Keratinocyte (primary cell): ENCODE data around the gene ALK. TPM values are rescaled to one million over a fixed set of nuclear protein-coding genes. Genes with fewer than 3 reads are reported as not detected.

ENCODE experiments used
- DNase-seq: peaks from one replicate; pipeline ENCODE4 v3.0.0-alpha.2; 2011; ENCODE audit warnings: low read depth, missing footprints, low spot score
- FAIRE-seq: peaks from 2 replicates; lab custom pipeline; 2011; peaks lifted over from hg19 to GRCh38; lab: Jason Lieb, UNC
- H2AFZ ChIP-seq: 2 replicates; pipeline ENCODE4 v1.6.0; 2012; ENCODE audit warnings: low read length, control low read depth, inconsistent platforms; ENCODE audit not compliant: control insufficient read depth
- H3K27ac ChIP-seq: 2 replicates; pipeline ENCODE4 v1.5.1; 2011; ENCODE audit warnings: low read length; ENCODE audit not compliant: control insufficient read depth, insufficient read depth
- H3K27me3 ChIP-seq: 3 replicates; pipeline ENCODE4 v1.6.0; 2011; ENCODE audit warnings: low read length; ENCODE audit not compliant: control insufficient read depth, insufficient read depth; ENCODE audit errors: extremely low read depth
- H3K36me3 ChIP-seq, 2 experiments: 2 replicates in 1 of 2; 3 replicates in 1 of 2; pipeline ENCODE4 v1.5.1; 2011; ENCODE audit warnings: low read length in 2 of 2, mild to moderate bottlenecking in 1 of 2; ENCODE audit not compliant: control insufficient read depth in 2 of 2, insufficient read depth in 2 of 2; ENCODE audit errors: extremely low read depth in 1 of 2
- H3K4me1 ChIP-seq: 3 replicates; pipeline ENCODE4 v1.5.1; 2011; ENCODE audit warnings: low read length; ENCODE audit not compliant: control insufficient read depth, insufficient read depth; ENCODE audit errors: extremely low read depth
- H3K4me2 ChIP-seq: 3 replicates; pipeline ENCODE4 v1.6.0; 2011; ENCODE audit warnings: low read depth, low read length; ENCODE audit not compliant: control insufficient read depth, insufficient read depth; ENCODE audit errors: extremely low read depth
- H3K4me3 ChIP-seq, 3 experiments: fragments of 200-600 bp in 1 of 3; sonication (generic) in 1 of 3; 2 replicates in 2 of 3; 3 replicates in 1 of 3; pipeline ENCODE4 v1.5.1; 2011 to 2016; ENCODE audit warnings: low read length in 3 of 3, mild to moderate bottlenecking in 3 of 3, control low read depth in 2 of 3, inconsistent platforms in 1 of 3, low read depth in 1 of 3, mixed read lengths in 1 of 3, mixed run types in 1 of 3, moderate library complexity in 1 of 3; ENCODE audit not compliant: control insufficient read depth in 2 of 3, insufficient read depth in 2 of 3; ENCODE audit errors: extremely low read depth in 1 of 3
- H3K79me2 ChIP-seq: 2 replicates; pipeline ENCODE4 v1.6.0; 2012; ENCODE audit warnings: low read length; ENCODE audit not compliant: control insufficient read depth, insufficient read depth
- H3K9ac ChIP-seq: 3 replicates; pipeline ENCODE4 v1.6.0; 2011; ENCODE audit warnings: low read length; ENCODE audit not compliant: control insufficient read depth, insufficient read depth; ENCODE audit errors: extremely low read depth
- H3K9me1 ChIP-seq: 3 replicates; pipeline ENCODE4 v1.6.0; 2011; ENCODE audit warnings: low read length; ENCODE audit not compliant: control insufficient read depth, insufficient read depth; ENCODE audit errors: extremely low read depth
- H3K9me3 ChIP-seq: 2 replicates; pipeline ENCODE4 v1.5.1; 2012; ENCODE audit warnings: low read depth, low read length; ENCODE audit not compliant: control insufficient read depth
- H4K20me1 ChIP-seq: 3 replicates; pipeline ENCODE4 v1.6.0; 2011; ENCODE audit warnings: low read length; ENCODE audit not compliant: control insufficient read depth, insufficient read depth; ENCODE audit errors: extremely low read depth
- CTCF ChIP-seq, 3 experiments: IDR thresholded peaks in 1 of 3; conservative IDR thresholded peaks in 1 of 3; optimal IDR thresholded peaks in 1 of 3; 2 replicates in 2 of 3; 3 replicates in 1 of 3; pipeline versions ENCODE3 to v1.5.1; 2011; ENCODE audit warnings: low read length in 3 of 3, mild to moderate bottlenecking in 3 of 3, moderate library complexity in 2 of 3, control low read depth in 1 of 3, inconsistent platforms in 1 of 3; ENCODE audit not compliant: insufficient read depth in 2 of 3; ENCODE audit errors: extremely low read depth in 1 of 3
- EZH2 ChIP-seq: IDR thresholded peaks from one replicate; pipeline ENCODE4 v1.6.1; 2012; ENCODE audit warnings: inconsistent platforms, mild to moderate bottlenecking, low read length, moderate library complexity
- dilution Hi-C: fragments of 300-500 bp; cut with MboI; formaldehyde crosslinking; loops from one replicate; pipeline ENCODE4 v1.7.0; 2020; ENCODE audit warnings: low sequenced_read_pairs; ENCODE audit not compliant: extremely low pct_ligation_motif_present
- polyA plus RNA-seq, 5 experiments: library from polyadenylated mRNA; depleted of rRNA in 3 of 5; stranded (reverse) in 3 of 5; stranded (forward) in 1 of 5; unstranded in 1 of 5; fragments of >200 nt; gene quantifications; 1 replicate in 1 of 5; 2 replicates in 3 of 5; 3 replicates in 1 of 5; pipeline versions ENCODE4 v1.2.1 to v1.2.3, GENCODE V29; 2011 to 2012; ENCODE audit warnings: missing spikeins in 2 of 5, low read depth in 1 of 5, low replicate concordance in 1 of 5

The ALK gene
- polyA plus RNA-seq, 1 donor (not counting 4 experiments of a cell fraction or from before 2014, with no cell fraction given), result not detected

GRCh38 chr2:29216609-29216909, 704.8 kb downstream of the ALK start:
- no peaks in the 10 kb centered on the region for H3K36me3 ChIP-seq
- H3K79me2 ChIP-seq, result no peaks in the 10 kb centered on the region
- TF ChIP-seq EZH2 (no peak), CTCF (optimal IDR thresholded peaks at IDR 0.05 in 1 of 3, IDR thresholded peaks at IDR 0.05 in 1 of 3, conservative IDR thresholded peaks at IDR 0.05 in 1 of 3; ENCODE audit: extremely low read depth in 1 of 3, insufficient read depth in 2 of 3, low read length in 3 of 3) (no peak)
- no peak overlapping the region for H3K4me2 ChIP-seq
- DNase-seq (no peak), FAIRE-seq (no peak)
- H3K9ac ChIP-seq, result no peak overlapping the region
- H3K9me1 ChIP-seq, result no peaks in the 10 kb centered on the region
- no peaks in the 10 kb centered on the region for H3K27me3 ChIP-seq
- no peak overlapping the region for H3K4me3 ChIP-seq
- H2AFZ ChIP-seq, result no peak overlapping the region
- no peaks in the 10 kb centered on the region for H3K9me3 ChIP-seq
- no peaks in the 10 kb centered on the region for H3K4me1 ChIP-seq
- H4K20me1 ChIP-seq, result no peaks in the 10 kb centered on the region
- dilution Hi-C loops, result no loop called here
- H3K27ac ChIP-seq, result no peak overlapping the region

GRCh38 chr2:29215739-29216608, 705.4 kb downstream of the ALK start:
- H3K36me3 ChIP-seq, result no peaks in the 10 kb centered on the region
- dilution Hi-C loops, result no loop called here
- H4K20me1 ChIP-seq, result no peaks in the 10 kb centered on the region
- no peaks in the 10 kb centered on the region for H3K27me3 ChIP-seq
- H3K4me3 ChIP-seq, result no peak overlapping the region
- no peaks in the 10 kb centered on the region for H3K79me2 ChIP-seq
- H3K9me1 ChIP-seq, result no peaks in the 10 kb centered on the region
- no peak overlapping the region for H3K9ac ChIP-seq
- no peak for TF ChIP-seq CTCF (optimal IDR thresholded peaks at IDR 0.05 in 1 of 3, IDR thresholded peaks at IDR 0.05 in 1 of 3, conservative IDR thresholded peaks at IDR 0.05 in 1 of 3; ENCODE audit: extremely low read depth in 1 of 3, insufficient read depth in 2 of 3, low read length in 3 of 3)
- TF ChIP-seq EZH2, result no peak
- no peak overlapping the region for H3K4me2 ChIP-seq
- no peak for FAIRE-seq
- no peaks in the 10 kb centered on the region for H3K9me3 ChIP-seq
- no peaks in the 10 kb centered on the region for H3K4me1 ChIP-seq
- H3K27ac ChIP-seq, result no peak overlapping the region
- H2AFZ ChIP-seq, result no peak overlapping the region
- no peak for DNase-seq
